NT2/D1 (cell line): Measurements from ENCODE around the gene PRPF40A.

Experiments used
- SUZ12 ChIP-seq: IDR thresholded peaks from 2 replicates; pipeline ENCODE4 v1.6.1; 2011; ENCODE audit not compliant: insufficient read length, insufficient read depth; ENCODE audit errors: extremely low read depth
- YY1 ChIP-seq: IDR thresholded peaks from 2 replicates; pipeline ENCODE4 v1.6.1; 2011; ENCODE audit not compliant: insufficient read length, insufficient read depth

DNA sequence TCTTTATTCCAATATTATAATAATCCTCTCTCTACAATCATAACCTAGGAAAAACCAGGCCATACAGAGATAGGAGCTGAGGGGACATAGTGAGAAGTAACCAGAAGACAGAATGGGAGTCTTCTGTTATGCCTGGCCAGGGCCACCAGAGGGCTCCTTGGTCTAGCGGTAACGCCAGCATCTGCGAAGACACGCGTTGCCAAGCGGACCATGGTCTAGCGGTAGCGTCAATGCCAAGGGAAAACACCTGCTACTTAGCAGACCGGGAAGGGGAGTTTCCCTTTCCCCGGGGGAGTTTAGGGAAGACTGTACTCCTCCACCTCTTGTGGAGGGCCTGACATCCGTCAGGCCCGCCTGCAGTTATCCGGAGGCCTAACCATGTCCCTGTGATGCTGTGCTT lies 37.8 kb upstream of the PRPF40A start:
- TF ChIP-seq YY1 (no peak), SUZ12 (no peak)
